NOMO-1 treated with dmso at 0.1 percent for 144 hours (cell line): ENCODE measurements around the gene SPACDR.
A peak's percentile ranks its signal among the peaks of the same experiment; 100 is the strongest.

ENCODE experiments used
- DNase-seq: peaks from one replicate; lab custom pipeline; 2025; ENCODE audit not compliant: unreplicated experiment; lab: John Stamatoyannopoulos, UW

Gene SPACDR

GRCh38 chr7:100485471-100485876 lies 21.4 kb upstream of the SPACDR start:
- DNase-seq, result no peak

DNA sequence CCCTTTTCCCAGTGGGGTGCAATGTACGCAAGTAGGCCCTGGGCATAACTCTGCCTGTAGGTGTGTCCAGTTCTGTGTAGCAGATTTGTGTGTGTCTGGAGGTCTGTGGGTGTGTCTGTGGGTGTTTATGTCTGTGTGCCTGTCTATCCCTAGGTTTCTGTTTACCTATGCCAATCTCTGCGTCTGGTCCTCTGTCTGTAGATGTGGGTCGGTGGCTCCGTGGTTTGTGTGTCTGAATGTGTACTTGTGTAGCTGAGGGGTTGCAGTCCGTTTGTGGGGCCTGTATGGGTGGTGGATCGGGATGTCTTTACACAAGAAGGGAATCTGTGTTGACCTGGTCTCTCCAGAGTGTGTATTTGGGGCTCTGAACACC lies 20.6 kb upstream of the SPACDR start:
- DNase-seq, result no peak

DNA sequence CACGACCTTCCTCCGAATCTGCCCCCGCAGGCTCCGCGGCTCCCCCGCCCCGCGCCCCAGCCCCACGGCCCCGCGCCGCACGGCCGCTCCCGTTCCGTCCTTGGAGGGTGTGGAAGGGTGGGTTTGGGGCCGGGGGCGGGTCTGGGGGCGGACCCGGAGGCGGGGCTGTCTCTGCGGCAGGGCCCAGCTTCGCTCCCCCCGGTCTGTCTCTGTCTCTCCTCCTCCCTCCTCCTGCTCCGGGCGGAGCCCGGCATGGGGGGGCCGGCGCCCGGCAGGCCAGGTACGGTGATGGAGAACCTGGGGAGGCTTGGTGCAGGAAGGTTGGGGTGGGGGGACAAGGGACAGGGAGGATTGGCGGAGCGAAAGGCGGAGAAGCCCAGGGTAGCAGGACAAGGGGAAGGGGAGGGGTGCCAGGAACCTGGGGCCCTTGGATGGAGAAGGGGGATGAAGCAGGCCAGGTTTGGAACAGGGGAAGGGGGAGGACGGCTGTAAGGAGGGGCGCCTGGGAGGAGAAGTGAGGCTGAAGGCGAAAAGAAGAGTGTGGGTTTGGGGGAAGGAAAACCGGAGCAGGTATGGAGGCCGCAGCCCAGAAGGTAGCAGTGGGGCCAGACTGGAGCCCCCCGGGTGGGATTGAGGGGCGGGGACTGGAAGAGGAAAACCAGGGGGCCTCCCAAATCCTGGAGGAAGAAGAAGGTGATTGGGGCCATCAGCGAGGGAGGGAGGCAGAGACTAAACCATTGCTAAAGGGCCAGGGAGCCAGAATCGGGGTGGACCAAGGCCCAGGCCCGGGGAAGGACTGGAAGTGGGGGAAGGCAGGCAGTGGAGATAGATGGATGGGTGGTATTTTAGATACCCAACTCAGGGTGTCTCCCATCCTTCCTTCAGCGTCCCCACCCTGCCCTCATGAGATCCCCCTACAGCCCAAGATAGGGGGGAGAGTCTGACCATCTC lies 19.9 kb upstream of the SPACDR start, which contains the start of gene NYAP1:
TSS of gene NYAP1 (plus strand) at position 206 of the 951 bp plus-strand sequence. CDS start 1,385 bp downstream, outside the sequence.
- no peak for DNase-seq

- peak; percentile 38 for DNase-seq
These were observed 19.1 kb upstream of the SPACDR start for GRCh38 chr7:100483090-100483721.

DNA sequence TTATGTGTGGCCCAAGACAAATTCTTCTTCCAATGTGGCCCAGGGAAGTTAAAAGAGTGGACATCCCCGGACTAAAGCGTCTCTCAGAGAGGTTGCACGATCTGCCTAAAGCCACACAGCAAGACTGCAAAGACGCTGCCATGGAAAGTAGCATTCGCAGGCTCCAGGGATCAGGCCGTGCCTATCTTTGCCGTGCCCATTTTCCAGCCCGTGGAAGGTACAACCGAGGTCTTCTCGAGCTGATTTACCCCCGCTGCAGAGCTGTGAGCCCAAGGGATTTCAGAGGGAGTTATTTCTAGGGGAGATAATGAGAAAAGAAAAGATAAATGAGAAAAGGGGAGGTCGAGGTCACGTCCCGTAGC lies 18.6 kb upstream of the SPACDR start:
- DNase-seq, result no peak

- DNase-seq, result no peak
These were observed 17.4 kb upstream of the SPACDR start for GRCh38 chr7:100481466-100481865.

DNA sequence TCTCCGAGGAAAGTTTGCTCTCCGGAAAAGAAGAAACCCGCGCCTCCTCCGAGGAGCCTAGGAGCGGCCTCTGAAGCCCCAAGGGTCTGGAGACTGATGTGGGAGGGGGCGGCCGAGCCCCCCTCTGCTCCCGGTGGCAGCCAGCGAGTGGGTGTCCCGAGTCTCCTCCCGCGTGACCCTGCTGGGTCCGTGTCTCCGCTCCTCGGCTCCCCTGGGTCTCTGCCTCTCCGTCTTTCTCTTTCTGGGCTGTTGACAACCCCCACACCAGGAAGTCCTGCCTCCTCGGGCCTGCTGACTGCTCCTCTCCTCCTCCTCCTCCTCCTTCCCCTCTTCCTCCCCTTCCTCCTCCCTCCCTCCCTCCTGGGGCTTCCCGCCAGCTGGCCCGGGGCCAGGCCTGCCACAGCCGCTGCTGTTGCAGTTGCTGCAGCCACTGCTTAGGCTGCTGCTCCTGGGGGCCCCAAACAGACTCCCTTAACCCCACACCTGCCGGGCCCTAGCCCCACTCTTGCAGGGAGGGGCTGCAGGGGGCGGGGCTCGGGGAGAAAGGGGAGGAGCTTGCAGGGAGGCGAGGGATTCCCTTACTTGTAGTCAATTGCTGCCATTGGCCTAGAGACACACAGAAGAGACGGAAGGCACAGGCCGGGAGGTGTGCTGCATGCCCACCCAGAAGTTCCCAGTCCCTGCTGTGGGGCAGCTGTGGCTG lies 15.0 kb upstream of the SPACDR start, which contains the start of gene TSC22D4:
TSS of gene TSC22D4 (minus strand) at position 257 of the 703 bp plus-strand sequence. CDS start 1,176 bp downstream, outside the sequence.
- DNase-seq, result peak; percentile 100

- DNase-seq, result no peak
These were observed 13.8 kb upstream of the SPACDR start for GRCh38 chr7:100477871-100478267.

DNA sequence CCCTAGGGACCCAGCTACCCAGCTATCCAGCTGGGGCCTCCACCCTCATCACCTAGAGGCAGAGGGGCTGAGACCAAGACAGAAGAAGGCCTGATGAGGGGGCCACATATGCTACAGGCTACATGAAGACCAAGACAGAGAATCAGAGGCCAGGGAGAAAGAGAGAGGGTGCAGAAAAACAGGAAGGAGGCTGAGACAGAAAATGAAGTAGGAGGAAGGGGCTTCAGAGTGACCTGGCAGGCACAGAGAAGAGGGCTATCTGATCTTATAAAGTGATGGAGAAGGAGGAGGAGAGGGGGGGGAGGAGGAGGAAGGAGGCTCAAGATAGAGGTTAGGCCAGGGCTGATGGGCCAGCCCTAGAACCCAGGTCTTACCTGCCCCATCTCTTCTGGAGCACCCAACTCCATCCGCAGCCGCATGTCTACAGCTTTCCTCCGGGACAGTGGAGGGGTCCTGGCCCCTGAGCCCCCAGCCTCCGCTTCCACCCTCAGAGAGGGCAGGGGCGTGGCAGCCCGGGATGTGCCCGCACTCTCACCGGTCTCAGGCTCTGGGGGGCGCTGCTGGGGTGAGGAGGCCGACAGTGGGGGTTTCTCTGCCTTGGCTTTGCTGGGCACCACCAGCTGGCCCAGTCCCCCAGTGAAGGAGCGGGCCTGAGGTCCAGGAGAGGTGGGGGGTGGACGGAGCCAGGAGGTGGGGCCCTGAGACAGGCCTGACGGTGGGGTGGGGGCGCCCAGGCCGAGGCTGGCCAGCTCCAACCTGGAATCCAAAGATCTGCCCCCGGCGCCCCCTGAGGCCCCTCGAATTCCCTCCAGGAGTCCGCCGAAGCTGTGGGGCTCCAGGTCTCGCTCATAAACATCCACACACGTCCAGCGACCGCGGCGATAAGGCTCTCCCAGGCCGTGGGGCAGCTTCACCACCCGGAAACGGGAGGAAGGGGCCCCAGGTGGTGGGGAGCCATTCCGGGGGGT lies 13.1 kb upstream of the SPACDR start:
- no peak for DNase-seq

DNA sequence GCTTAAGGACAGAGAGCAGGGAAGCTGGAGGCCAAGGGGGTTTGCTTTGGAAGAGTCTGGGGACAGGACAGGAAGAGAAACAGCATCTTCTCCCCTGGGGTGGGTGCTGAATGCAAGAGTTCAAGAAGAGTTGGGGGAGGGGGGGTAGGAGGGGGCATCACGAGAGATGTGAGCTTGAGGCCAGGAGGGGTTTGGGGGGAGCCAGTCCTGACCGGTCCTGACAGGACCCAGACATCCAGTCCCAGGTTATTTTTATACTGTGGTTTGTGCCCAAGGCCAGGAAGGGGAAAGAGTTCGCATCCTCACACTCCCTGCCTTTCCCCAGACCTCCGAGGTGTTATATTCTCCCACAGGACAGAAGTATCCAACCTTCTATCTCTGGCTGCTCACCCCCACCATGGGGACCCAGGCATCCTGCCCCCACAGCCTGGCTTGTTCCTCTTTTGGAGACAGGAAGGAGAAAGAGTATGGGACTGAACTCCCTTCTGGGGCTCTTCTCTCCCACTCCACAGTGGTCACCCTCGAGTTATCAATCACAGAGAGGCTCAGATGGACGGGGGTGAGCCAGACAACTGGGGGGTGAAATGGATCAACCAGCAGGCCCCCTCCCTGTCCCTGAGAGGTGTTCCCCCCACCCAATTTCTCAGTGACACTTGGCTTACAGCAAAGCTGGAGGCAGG lies 12.2 kb upstream of the SPACDR start:
- DNase-seq, result no peak

DNA sequence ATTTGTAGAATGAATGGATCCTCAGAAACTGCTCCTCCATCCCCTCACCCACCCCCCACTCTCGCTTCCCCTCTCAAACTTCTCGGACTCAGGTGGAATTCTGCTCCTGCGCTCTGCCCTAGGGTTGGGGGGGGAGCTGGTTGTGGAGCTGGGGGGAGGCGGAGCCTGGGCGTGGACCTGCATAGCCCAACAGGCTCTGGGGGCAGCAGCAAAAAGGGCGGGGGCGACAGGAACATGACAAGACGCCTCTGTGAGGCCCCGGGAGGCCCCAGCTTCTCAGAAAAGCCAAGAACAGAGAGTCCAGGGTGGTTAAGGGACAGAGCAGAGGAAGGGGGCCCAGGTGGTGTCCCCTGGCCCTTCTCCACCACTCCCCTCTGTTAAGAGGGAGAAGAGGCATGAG lies 11.5 kb upstream of the SPACDR start:
- no peak for DNase-seq

GRCh38 chr7:100472854-100473499 lies 8.9 kb upstream of the SPACDR start:
- no peak for DNase-seq

- DNase-seq, result no peak
These were observed 8.2 kb upstream of the SPACDR start for GRCh38 chr7:100472121-100472851.

DNA sequence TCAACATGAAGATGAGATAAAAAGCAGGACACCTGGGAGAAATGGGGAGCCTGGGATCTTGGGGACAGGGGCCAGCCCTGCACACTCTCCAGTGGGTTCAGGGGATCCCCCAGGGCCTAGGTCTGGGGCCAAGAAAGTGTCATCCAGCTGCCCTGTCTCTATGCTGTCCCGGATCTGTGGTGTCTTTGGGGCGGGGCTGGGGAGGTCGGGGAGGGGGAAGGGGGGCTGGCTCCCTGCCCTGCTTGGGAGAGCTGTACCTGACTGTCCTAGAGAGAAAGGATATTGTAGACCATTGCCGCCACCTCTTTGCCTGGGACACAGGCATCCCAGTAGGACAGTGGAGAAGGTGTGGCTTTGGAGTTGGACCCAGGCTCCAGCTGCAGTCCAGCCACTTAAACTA lies 7.0 kb upstream of the SPACDR start:
- DNase-seq, result no peak

DNA sequence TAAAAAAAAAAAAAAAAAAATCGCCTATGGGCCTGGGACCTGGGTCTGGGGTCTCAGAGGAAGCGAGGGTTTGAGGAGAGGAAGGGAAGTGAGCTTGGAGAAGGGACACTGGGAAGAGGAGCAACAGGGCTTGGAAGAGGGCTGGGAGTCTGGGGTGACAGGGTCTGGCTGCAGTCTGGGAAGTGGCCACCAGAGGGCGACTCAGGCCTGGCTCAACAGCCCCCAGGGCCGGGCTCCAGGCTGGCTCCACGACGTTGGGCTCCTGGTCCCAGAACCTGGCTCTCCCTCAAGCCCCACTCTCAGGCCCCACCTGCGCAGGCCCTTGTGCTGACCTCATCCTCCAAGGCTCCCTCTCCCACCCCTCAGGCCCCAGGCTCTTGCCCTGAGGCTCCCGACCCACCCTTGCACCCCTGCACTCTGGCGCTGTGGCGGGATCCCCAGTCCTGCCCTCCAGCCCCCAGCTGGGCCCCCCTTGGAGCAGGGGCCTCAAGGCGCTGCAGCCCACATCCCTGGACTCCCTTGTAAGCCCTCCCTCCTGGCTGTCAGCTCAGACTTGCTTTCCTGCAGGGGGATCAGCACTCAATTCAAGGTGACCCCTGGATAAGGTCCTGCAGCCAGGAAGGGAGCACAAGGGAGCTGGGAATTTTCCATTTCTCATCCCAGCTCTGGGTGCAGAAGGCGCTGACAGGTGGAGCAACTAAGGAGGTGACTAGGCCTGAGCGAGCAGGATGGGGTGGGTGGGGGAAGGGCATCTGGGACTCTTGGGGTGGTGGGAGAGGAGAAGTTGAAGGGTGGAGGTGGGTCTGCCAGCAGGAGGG lies 5.4 kb upstream of the SPACDR start:
- DNase-seq, result peak; percentile 52

- no peak for DNase-seq
These were observed 3.7 kb upstream of the SPACDR start for GRCh38 chr7:100467638-100468373.
